GM21737 (cell line): ENCODE results near the gene WDR27.
"Not testable (repeated sequence)": the region's sequence is repeated elsewhere in the genome, so short reads cannot be mapped to it uniquely, and the experiment has no call there.

Experiments
- ATAC-seq: cut with Tn5 transposase; IDR thresholded peaks from one replicate; pipeline ENCODE4 v1.9.1; 2021; ENCODE audit warnings: mild to moderate bottlenecking, moderate library complexity; ENCODE audit not compliant: unreplicated experiment

The WDR27 gene

DNA sequence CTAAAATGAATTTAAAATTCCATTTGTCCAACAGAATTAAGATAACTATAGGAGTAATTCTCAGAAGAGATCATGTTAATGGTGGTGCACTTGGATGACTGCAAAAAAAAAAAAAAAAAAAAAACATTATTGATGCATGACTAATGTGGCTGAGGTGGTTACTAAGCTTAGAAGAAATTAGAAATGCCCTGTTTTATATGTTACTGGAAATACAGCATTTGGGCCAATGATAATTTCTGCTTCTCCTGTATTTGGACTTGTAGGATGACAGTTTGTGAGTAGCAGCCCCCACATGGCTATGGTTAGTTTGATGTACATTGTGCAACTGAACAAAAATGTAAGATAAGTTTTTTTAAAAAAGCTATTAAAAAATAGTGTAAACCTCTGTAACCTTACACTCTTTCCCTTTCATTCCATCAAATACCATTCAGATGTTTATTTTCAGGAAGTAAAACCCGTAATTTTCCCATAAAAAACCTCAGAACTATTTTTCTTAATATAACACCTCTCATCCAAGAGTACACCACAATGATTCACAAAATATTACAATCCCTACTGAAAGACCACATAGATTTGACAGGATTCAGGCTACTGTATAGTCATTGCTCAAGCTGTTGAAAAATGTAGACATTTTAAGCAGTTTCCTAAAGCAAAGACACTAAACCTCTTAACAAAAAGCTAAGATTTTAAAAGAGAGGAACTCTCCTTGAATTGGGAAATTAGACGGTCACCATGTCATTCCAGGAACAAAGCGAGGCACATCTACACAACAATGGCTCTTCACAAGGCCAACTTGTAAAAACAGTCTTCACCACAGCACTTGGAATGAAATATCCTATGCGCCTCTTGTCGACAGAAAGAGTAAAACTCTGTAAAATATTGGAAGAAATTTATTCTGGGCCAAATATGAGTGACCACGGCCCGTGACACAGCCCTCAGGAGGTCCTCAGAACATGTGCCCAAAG lies 83.0 kb downstream of the WDR27 start:
- ATAC-seq, result no peak

DNA sequence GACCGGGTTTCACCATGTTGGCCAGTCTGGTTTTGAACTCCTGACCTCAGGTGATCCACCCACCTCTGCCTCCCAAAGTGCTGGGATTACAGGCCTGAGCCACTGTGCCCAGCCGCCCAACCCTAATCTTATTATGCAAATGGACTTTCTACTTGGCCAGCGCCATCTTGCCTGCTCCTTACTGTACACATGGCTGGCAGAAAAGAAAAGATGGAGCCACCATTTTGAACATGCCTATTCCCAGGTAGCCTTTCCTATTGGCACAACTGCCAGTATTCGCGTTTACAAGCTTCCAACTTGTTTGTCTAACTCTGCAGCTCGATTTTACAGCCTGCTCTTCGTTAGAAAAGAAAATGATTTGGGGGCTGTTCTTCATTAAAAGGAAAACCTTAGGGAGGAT lies 84.3 kb downstream of the WDR27 start:
- ATAC-seq, result no peak

DNA sequence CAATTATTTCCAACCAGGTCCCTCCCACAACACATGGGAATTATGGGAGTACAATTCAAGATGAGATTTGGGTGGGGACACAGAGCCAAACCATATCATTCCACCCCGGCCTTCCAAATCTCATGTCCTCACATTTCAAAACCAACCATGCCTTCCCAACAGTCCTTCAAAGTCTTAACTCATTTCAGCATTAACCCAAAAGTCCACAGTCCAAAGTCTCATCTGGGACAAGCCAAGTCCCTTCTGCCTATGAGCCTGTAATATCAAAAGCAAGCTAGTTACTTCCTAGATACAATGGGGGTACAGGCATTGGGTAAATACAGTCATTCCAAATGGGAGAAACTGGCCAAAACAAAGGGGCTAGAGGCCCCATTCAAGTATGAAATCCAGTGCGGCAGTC lies 93.2 kb downstream of the WDR27 start:
- not testable (repeated sequence) for ATAC-seq

DNA sequence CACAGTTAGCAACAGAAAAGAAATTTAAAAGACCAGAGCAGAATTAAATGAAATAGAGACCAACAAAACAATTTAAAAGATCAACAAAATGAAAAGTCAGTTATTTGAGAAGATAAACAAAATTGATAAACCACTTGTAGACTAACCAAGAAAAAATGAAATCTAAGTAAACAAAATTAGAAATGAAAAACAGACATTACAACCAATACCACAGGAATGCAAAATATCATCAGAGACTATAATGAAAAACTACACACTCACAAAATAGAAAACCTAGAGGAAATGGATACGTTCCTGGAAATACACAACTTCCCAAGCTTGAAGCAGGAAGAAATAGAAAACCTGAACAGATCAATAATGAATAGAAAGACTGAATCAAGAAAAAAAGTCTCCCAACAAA lies 97.8 kb downstream of the WDR27 start:
- ATAC-seq, result no peak

DNA sequence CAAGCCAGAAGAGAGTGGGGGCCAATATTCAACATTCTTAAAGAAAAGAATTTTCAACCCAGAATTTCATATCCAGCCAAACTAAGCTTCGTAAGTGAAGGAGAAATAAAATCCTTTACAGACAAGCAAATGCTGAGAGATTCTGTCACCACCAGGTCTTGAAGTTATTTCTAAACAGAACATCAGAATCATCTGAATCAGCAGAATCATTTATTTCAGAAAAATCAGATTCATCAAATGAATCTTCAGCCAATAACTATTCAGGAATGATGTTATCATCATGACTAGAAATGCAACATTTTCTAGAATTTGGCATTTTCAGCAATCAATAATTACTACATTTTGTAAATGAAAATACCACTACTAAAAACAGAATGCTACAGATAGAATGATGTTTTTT lies 100.7 kb downstream of the WDR27 start:
- not testable (repeated sequence) for ATAC-seq

DNA sequence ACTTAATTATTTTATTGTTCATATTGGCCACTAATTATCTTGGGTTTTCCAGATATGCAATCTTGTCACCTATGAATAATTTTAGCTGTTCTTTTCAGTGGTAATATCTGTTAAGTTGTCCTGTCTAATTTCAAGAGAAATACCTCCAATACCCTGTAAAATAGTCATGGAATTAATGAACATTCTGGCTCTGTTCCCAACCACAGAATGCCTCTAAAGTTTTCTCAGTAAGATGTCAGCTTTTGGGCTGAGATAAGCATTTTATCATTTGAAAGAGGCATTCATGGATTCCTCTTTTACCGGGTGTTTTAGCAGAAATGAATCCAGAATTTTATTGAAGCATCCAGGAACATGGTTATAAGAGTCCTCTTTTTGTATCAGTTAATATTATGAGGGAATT lies 109.3 kb downstream of the WDR27 start:
- ATAC-seq, result no peak

DNA sequence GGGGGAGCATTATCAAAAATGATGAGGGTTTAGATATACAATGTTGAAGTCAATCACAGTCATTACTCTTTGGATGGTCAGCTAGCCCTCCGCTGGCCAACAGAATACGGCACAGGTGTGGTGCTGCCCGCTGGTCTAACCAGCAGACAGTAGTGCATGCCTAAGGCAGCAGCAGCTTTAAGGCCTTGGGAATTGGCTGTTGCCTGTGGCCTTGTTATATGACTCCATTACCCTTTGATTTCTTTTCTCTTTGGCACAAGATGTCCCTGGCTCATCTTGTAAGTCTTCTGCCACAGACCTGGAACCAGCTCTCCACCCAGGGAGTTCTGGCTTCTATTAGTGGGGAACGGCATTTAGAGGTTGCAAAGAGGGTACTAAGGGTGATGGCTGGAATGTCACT lies 110.2 kb downstream of the WDR27 start:
- ATAC-seq, result no peak

DNA sequence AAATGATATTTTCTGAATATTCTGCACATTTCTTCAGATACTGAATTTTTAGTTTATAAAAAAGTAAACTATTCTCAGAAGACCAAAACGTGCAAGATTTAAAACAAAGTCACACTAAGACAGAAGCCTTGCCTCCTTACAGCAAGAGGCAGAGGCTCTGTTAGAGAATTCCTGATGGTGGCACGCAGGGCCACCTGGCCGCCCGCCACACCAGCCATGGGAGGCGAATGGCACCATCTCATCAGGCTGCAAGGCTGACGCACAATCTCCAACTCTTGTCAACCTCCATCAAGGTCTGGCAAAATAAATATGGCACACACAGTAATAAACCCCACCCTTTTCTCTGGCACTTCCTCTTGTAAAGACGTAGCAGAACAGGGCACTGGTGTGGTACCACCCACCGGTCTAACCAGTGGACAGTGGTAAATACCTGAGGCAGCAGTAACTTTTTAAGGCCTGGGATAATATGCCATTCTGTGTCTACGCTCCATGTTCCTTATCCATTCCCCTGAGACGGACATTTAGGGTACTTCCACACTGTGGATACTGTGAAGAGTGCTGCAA lies 111.4 kb downstream of the WDR27 start:
- no peak for ATAC-seq

DNA sequence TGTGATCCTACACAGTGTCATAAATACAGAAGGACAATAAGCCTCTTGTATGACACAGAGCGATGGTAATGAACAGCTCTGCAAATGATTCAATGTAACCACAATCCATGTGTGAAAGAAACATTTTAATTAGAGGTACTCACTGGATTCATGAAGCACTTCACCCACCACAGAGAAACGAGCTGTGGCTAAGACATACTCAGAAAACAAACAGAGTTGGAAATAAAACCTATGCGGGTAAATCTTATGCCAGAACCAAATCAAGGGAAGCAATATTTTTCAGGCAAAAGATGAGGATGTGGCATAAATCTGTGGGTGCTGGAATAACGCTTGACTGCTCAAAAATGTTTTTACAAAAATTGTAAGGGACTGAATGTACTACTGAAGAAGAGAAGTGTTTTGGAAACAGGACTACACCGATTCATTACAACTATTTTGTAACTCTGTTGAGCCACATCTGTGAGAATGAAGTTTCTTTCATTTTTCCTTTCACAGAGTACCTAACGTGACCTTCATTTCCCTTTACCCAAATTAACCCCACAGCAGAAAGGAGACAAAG lies 112.1 kb downstream of the WDR27 start:
- ATAC-seq, result peak; percentile 63

DNA sequence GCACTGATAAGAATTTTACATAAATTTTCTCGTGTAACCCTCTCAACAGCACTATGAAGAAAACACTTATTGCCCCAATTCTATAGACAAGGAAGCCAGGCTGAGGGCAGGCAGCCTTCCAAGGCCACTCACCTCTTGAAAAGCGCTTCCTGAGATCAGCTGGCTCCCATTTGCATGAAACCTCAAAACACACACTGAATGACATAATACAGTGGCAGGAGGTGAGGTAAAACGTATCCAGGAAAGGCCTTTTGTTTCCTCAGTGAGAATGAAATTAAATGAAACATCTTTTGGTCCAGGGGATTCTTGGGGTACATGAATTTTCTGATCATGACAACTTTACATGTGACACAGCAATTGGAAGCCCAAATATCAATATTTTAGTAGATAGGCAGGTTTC lies 112.5 kb downstream of the WDR27 start:
- peak; percentile 66 for ATAC-seq

DNA sequence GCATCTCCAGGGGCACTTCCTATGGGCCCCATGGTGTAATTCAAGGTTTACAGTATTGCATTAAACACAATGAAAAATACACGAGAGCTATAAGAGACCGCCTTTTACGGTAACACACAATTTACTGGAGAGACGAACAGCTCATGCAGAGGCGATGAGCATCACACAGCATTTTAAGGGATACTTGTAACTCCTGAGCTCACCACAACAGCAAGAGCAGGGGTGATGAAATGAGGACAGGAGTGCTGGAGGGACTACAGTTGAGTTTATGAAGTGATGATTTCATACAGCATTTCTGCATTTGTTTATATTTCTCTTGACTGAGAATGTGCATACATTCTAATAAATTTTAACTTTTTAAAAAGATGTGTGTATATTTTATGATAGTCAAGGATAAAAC lies 113.9 kb downstream of the WDR27 start:
- no peak for ATAC-seq

DNA sequence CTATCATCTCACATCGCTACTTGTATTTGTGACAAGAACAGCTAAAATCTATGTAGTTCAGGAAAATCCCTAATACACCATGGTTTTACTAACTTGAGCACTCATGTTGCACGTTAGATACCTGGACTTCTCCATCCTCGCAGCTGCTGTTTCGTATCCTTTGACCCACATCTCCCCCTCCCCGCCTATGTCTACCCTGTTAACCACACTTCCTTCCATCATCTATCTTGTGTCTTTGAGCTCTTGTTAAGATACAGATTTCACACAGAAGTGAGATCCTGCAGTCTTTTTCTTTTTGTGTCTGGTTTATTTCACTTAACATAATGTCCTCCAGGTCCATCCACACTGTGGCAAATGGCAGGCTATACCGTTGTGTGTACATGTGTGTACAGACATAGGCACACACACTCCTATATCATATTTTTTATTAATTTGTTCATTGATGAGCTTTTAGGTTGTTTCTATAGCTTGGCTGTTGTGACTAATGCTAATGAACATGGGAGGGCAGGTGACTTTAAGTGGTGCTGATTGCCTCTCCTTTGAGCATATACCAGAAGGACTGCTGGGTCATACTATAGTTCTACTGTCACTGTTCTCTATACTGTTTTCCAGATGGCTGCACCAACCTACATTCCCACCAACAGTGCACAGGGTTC lies 117.8 kb downstream of the WDR27 start:
- no peak for ATAC-seq

DNA sequence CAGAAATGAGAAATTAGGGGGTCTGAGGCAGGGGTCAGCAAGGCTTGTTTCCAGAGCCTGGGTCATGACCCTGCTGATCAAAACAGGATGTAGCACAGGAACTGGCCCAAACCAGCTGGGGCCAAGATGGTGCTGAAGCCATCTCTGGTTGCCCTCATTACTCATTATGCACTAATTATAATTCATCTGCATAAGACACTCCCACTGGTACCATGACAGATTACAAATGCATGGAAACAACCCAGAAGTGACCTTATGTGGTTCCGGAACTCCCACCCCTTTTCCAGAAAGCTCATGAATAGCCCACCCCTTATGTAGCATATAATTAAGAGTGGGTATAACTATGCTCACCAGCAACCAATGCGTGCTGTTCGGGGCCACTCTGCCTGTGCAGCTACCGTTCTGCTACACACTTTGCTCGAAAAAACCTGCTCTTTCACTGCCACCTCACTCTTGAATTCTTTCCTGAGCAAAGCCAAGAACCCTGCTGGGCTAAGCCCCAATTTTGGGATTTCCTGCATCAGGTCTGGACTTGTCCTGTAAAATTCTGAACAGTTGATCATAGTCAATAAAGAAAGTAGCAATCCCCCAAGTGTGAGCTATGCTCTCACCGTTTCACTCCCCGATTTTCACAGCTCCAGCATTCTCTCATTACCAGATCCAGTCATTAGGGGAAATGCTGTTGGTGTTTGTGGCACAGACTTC lies 122.3 kb downstream of the WDR27 start:
- ATAC-seq, result no peak

DNA sequence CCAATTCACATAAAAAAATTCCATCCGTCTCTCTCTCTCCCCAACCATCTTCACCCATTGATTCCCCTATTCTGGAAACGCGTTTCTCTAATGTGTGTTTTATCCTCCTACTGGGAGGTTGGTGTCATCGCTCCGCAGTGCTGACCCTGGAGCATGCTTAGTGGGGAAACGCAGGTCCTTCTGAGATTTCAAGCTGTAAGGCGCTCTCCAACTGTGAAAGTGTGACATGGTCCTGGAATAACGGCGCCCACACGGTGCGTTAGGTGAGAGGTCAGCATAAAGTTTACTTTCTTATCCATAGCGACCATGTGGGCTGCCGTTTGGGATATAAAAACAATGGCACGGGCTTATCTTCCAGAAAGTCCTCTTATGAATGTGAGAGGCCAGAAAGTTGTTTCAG lies 123.9 kb downstream of the WDR27 start:
- ATAC-seq, result no peak

DNA sequence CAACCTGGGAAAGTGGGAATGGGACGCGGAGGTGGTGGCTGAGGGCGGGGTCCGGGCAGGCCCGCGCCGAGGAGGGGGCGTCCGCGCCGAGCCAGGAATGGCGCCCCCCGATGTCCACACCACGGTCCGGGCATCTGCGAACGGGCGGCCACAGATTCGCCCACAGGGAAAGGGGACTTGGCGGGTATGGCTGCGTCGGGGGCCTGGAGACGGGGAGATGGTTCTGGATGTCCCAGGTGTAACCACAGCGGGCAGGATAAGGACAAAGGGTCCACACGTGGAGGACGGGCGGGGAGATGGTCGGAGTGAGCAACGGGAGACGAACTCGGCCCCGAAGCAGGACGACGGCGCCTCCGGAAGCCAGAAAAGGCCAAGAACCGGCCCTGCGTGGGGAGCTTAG lies 124.6 kb downstream of the WDR27 start:
- no peak for ATAC-seq

DNA sequence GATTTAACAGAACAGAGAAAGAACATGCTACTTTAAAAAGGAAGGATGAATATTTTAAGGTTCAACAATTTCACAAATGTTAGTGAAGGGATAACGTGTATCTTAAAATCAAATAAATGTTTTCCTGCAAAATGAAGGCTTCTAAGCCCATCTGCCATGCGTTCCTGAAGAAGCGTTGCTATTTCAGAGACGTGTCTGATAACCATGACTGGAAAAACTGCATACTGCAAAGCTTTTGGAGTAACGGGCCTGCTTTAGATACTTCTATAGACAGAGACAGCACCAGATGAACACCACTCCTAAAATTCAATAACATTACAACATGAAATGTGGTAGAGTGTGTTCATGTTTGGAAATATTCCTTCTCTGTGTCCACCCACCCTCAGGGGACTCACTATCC lies 126.0 kb downstream of the WDR27 start:
- ATAC-seq, result no peak

DNA sequence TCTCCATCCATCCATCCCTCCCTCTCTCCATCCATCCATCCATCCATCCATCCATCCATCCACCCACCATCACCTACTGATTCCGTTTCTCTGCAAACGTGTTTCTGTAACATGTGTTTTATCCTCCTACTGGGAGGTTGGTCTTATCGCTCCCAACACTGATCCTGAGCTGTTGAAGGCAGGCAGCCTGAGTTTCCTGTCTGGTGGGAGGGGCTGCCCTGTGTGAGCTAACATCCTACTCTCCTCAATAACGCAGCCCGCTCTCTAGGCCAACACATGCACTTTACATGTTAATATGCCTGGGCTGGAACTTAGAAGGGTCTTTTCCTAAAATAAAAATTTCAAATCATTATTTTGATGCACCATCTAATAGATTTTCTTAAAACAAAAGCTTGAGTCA lies 126.5 kb downstream of the WDR27 start:
- ATAC-seq, result no peak

DNA sequence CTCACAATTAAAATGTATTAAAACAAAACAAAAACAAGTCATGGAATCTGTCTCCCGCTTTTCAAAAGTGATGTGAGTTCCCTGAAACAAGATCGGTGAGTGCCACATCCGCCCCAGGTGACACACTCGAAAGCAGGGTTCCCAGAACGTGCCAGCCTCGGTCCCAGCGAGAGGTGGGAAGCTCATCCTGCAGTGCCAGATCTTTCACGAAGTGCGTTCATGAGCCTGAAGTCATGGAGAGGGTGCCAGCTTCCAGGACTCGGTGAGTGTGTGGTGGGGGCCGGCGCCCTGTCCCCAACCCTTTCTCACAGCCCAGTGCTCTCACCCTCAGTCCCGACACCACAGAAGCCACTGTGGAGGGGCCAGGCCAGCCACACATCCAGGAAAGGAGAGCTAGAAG lies 127.4 kb downstream of the WDR27 start:
- ATAC-seq, result no peak

DNA sequence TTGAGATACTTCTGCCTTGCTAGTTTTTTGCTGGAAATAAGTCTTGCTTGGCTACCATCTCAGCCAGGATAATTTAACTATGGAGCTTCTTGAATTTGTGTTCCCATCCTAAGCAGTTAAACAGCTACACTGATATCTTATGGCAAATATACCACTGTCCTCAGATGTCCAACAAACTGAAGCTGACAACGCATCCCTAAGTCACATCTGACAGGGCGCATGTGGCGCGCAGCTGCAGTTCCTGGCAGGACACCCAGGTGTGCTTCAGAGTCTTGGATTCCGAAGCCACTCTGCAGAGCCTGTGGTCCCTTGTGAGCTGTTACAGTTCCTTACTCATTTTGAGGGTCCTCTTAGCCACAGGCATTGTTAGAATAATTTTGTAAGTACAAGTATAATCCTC lies 127.9 kb downstream of the WDR27 start:
- no peak for ATAC-seq

DNA sequence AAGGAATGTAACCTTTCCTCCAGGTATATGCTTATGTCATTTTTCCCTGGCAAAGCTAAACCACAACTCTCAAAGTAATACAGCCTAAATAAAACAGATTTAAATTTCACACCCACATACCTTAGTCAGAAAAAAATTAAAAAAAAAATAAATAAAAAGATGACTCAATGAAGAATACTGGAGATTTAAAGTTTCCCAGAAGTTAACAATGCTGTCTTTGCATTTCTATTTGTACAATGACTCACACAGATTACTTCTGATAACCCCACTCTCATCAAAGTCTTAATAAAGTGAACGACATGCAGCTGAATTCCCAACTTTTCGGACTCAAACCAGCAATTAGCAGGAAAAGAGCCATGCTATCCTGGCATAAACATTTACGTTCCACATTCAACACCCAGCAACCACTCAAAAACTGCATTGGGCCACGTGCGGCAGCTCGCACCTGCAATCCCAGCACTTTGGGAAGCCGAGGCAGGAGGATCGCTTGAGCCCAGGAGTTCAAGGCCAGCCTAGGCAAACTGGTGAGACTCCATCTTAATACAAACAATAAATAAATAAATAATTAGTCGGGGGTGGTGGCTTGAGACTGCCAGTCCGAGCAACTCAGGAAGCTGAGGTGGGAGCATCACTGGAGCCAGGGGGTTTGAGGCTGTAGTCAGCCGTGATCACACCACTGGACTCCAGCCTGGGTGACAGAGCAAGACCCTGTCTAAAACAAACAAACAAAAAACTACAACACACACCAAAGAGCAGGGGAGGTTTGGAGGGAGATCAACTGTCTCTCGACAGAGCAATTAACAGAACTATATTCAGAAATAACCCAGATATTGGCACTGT lies 130.5 kb downstream of the WDR27 start:
- ATAC-seq, result no peak
